Panc1 (cell line): ENCODE results near the gene NGEF. TPM values are rescaled to one million over a fixed set of nuclear protein-coding genes. Genes with fewer than 3 reads are reported as not detected.

Experiments
- ATAC-seq: fragments of 200-7000 bp; cut with Tn5 transposase; 2 replicates; pipeline ENCODE4 v1.9.1; 2020; ENCODE audit warnings: mild to moderate bottlenecking, moderate library complexity
- BruUV-seq: library from RNA; stranded (reverse); fragments of 400-500 nt; replicated peaks from 2 replicates; lab custom pipeline; 2021; lab: Mats Ljungman, UMichigan
- CTCF ChIA-PET: fragments of 300-600 bp; sonication (Branson Sonifier 250); formaldehyde crosslinking; loops from one replicate; lab custom pipeline; 2022; ENCODE audit warnings: antibody characterized with exemption; lab: Charles Lee
- POLR2A ChIA-PET: fragments of 300-600 bp; sonication (Branson Sonifier 250); formaldehyde crosslinking; loops from one replicate; lab custom pipeline; 2022; ENCODE audit warnings: antibody characterized with exemption; lab: Charles Lee
- DNase-seq: peaks from one replicate; pipeline ENCODE4 v3.0.0-alpha.2; 2010; ENCODE audit warnings: low read depth, low spot score
- H3K27ac ChIP-seq: 2 replicates; pipeline ENCODE4 v1.5.1; 2011; ENCODE audit warnings: mild to moderate bottlenecking, low read length, inconsistent platforms
- H3K27me3 ChIP-seq: fragments of 200-500 bp; sonication (Bioruptor generic); 2 replicates; pipeline ENCODE4 v1.6.0; 2014; ENCODE audit warnings: low read length, inconsistent platforms; ENCODE audit not compliant: control insufficient read depth, insufficient read depth
- H3K36me3 ChIP-seq: fragments of 200-500 bp; sonication (Bioruptor generic); 2 replicates; pipeline ENCODE4 v1.5.1; 2014; ENCODE audit warnings: inconsistent platforms, mild to moderate bottlenecking, low read length, moderate library complexity; ENCODE audit not compliant: control insufficient read depth, insufficient read depth
- H3K4me1 ChIP-seq: 2 replicates; pipeline ENCODE4 v1.5.1; 2011; ENCODE audit warnings: inconsistent platforms, mild to moderate bottlenecking, low read length, moderate library complexity; ENCODE audit not compliant: control insufficient read depth, insufficient read depth
- H3K4me3 ChIP-seq, 2 experiments: 2 replicates each; pipeline ENCODE4 v1.5.1; 2011 to 2012; ENCODE audit warnings: low read depth in 2 of 2, low read length in 2 of 2, mild to moderate bottlenecking in 2 of 2, inconsistent platforms in 1 of 2, moderate library complexity in 1 of 2
- H3K9me3 ChIP-seq: fragments of 200-500 bp; sonication (Bioruptor generic); 2 replicates; pipeline ENCODE4 v1.5.1; 2014; ENCODE audit warnings: low read depth, mild to moderate bottlenecking, inconsistent platforms, low read length, moderate library complexity; ENCODE audit not compliant: control insufficient read depth, insufficient read depth
- CTCF ChIP-seq: fragments of 450-650 bp; IDR thresholded peaks from 2 replicates; pipeline ENCODE4 v1.5.1; 2017; ENCODE audit warnings: mild to moderate bottlenecking
- POLR2AphosphoS5 ChIP-seq: IDR thresholded peaks from 2 replicates; pipeline ENCODE4 v1.6.1; 2012; ENCODE audit warnings: mild to moderate bottlenecking, low read depth, low read length, moderate library complexity
- REST ChIP-seq, 2 experiments: IDR thresholded peaks; 2 replicates each; pipeline ENCODE4 v1.6.1; 2011 to 2012; ENCODE audit warnings: low read depth in 2 of 2, control low read depth in 1 of 2, low read length in 1 of 2, mild to moderate bottlenecking in 1 of 2, moderate library complexity in 1 of 2; ENCODE audit not compliant: insufficient read depth in 1 of 2
- SIN3A ChIP-seq: IDR thresholded peaks from 2 replicates; pipeline ENCODE4 v1.6.1; 2012; ENCODE audit warnings: low read depth, mild to moderate bottlenecking, low read length, moderate library complexity, borderline replicate concordance; ENCODE audit not compliant: insufficient read depth
- TCF7L2 ChIP-seq: IDR thresholded peaks from 2 replicates; pipeline ENCODE4 v1.6.1; 2011; ENCODE audit warnings: mild to moderate bottlenecking, low read depth, low read length, inconsistent platforms
- in situ Hi-C: cut with HindIII; loops from 2 replicates; pipeline ENCODE4 v1.10.0; 2016; ENCODE audit warnings: low sequenced_read_pairs, low pct_unique_long_range_greater_than_20kb
- intact Hi-C: fragments of 100-400 bp; cut with micrococcal nuclease; formaldehyde crosslinking; loops from one replicate; pipeline ENCODE4 v1.10.0; 2022; ENCODE audit not compliant: unreplicated experiment
- total RNA-seq: library from RNA; stranded (reverse); gene quantifications from one replicate; pipeline ENCODE4 v1.2.1, GENCODE V29; 2021; ENCODE audit not compliant: unreplicated experiment

NGEF gene
- total RNA-seq, 1 experiment from 2014 or later: 17.8 TPM

GRCh38 chr2:232846055-232846454 lies 167.0 kb downstream of the NGEF start:
- H3K4me3 ChIP-seq: no peak overlapping the region
- in situ Hi-C loops: no loop called here
- no peaks in the 10 kb centered on the region for H3K27me3 ChIP-seq
- no peak for DNase-seq
- ATAC-seq: no peak
- no TSS peak for BruUV-seq
- H3K4me1 ChIP-seq: no peaks in the 10 kb centered on the region
- ChIA-PET CTCF (no interaction called here), POLR2A (no interaction called here)
- H3K27ac ChIP-seq: no peak overlapping the region
- H3K36me3 ChIP-seq: peaks cover 55% of the 10 kb centered on the region
- no peaks in the 10 kb centered on the region for H3K9me3 ChIP-seq
- TF ChIP-seq TCF7L2 (no peak), POLR2AphosphoS5 (no peak), REST (IDR thresholded peaks at IDR 0.05; ENCODE audit: insufficient read depth in 1 of 2, low read depth in 2 of 2, low read length in 1 of 2) (no peak), CTCF (no peak), SIN3A (no peak)
- intact Hi-C loops: no loop called here

GRCh38 chr2:232843834-232844233 lies 169.2 kb downstream of the NGEF start:
- H3K4me1 ChIP-seq: peaks cover 3% of the 10 kb centered on the region; the same call in 1 of the 2 replicates
- H3K27me3 ChIP-seq: no peaks in the 10 kb centered on the region
- H3K27ac ChIP-seq: no peak overlapping the region
- ATAC-seq (no peak), DNase-seq (no peak)
- in situ Hi-C loops (no loop called here), intact Hi-C loops (no loop called here)
- H3K36me3 ChIP-seq: peaks cover 57% of the 10 kb centered on the region
- ChIA-PET POLR2A (interaction anchor here (0.6 kb wide), 1 partner anchor 1214 kb away, joined by 6 read pairs; no protein-coding TSS in a partner anchor), CTCF (interaction anchor here (0.7 kb wide), 2 partner anchors 84 to 100 kb away, joined by 4 to 7 read pairs; no protein-coding TSS in a partner anchor)
- no TSS peak for BruUV-seq
- no peak overlapping the region for H3K4me3 ChIP-seq
- TF ChIP-seq REST (IDR thresholded peaks at IDR 0.05; ENCODE audit: insufficient read depth in 1 of 2, low read depth in 2 of 2, low read length in 1 of 2): no peak
- peak; percentile 30; the same call in 1 of the 2 replicates for TF ChIP-seq CTCF
- H3K9me3 ChIP-seq: no peaks in the 10 kb centered on the region
